ENCODE results near the gene VAV3. TPM values are rescaled to one million over a fixed set of nuclear protein-coding genes. Genes with fewer than 3 reads are reported as not detected.
A peak's percentile ranks its signal among the peaks of the same experiment; 100 is the strongest.

The VAV3 gene
- total RNA-seq, 1 donor, result 0.09 TPM

DNA sequence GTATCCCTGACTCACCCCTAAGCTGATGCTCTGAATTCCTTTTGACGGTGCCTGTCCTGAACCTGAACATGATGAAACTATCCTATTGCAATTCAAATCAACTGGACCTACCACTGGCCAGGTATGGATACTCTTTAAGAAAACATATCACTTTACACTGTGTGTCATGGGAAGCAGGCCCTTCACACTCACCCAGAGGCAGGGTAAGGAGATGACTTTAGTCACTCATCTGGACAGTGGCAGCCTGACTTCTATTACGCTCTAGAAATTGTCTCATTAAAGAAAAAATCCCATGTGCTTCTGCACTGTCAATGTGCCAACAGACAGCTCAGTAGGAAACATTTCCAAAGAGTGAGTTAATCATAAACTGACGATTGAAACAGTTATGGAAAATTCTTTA lies 94.3 kb downstream of the VAV3 start:
- peak; percentile 1 for DNase-seq (ENCODE audit: low read depth)
- no peak overlapping the region for H3K4me3 ChIP-seq (ENCODE audit: low read depth, low read length)
- TF ChIP-seq, protein P1, sequence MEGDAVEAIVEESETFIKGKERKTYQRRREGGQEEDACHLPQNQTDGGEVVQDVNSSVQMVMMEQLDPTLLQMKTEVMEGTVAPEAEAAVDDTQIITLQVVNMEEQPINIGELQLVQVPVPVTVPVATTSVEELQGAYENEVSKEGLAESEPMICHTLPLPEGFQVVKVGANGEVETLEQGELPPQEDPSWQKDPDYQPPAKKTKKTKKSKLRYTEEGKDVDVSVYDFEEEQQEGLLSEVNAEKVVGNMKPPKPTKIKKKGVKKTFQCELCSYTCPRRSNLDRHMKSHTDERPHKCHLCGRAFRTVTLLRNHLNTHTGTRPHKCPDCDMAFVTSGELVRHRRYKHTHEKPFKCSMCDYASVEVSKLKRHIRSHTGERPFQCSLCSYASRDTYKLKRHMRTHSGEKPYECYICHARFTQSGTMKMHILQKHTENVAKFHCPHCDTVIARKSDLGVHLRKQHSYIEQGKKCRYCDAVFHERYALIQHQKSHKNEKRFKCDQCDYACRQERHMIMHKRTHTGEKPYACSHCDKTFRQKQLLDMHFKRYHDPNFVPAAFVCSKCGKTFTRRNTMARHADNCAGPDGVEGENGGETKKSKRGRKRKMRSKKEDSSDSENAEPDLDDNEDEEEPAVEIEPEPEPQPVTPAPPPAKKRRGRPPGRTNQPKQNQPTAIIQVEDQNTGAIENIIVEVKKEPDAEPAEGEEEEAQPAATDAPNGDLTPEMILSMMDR (IDR thresholded peaks at IDR 0.05; ENCODE audit: insufficient read depth, low read length), result no peak

GRCh38 chr1:107867897-107868296 lies 97.1 kb downstream of the VAV3 start:
- DNase-seq (ENCODE audit: low read depth), result no peak
- TF ChIP-seq, protein P1 (IDR thresholded peaks at IDR 0.05; ENCODE audit: insufficient read depth, low read length), result no peak

DNA sequence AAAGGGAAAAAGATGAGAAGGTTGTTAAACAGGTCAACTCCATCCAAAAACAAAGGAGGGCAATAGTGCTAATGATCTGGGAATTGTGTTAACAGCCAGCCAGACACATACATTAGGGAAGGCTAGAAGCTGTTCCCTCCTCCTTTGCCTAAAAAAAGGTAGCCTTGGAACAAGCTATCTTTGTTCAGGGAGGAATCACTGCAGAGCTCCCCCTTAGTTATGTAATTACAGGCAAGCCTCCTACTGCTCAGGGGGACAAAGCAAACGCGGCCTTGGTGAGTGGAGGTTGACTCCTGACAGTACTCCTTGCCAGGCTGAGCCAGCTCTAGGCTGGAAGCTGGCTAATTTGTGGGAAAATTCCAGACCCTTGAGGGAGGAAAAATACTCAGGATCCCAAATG lies 97.6 kb downstream of the VAV3 start:
- TF ChIP-seq, protein P1 (IDR thresholded peaks at IDR 0.05; ENCODE audit: insufficient read depth, low read length), result no peak
- DNase-seq (ENCODE audit: low read depth), result no peak

More at GRCh38 chr1:107867897-107868296, 97.1 kb downstream of the VAV3 start:
- H3K4me3 ChIP-seq (ENCODE audit: low read depth, low read length), result no peak overlapping the region

DNA sequence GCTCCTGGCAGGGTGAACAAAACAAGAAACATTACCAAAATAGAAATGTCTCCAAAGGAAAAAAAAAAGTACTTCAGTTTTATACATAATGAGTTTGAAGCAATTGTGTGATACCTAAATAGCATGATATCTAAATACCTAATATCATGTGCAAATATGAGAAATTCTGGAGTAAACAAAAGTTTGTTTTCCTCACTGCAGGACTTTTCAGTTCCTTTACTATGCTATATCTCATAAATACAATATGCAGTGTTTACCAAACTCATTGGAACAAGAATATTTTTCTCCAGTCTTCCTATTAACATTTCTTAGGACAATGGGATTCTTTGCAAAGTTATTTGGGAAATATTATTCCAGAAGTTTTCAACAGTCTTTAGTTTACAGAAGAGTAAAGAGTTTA lies 98.1 kb downstream of the VAV3 start:
- H3K4me3 ChIP-seq (ENCODE audit: low read depth, low read length), result no peak overlapping the region
- TF ChIP-seq, protein P1 (IDR thresholded peaks at IDR 0.05; ENCODE audit: insufficient read depth, low read length), result no peak
- no peak for DNase-seq (ENCODE audit: low read depth)

More for the DNA sequence above, 97.6 kb downstream of the VAV3 start:
- H3K4me3 ChIP-seq (ENCODE audit: low read depth, low read length), result no peak overlapping the region

GRCh38 chr1:107865627-107866026 lies 99.4 kb downstream of the VAV3 start:
- no peak overlapping the region for H3K4me3 ChIP-seq (ENCODE audit: low read depth, low read length)
- TF ChIP-seq, protein P1 (IDR thresholded peaks at IDR 0.05; ENCODE audit: insufficient read depth, low read length), result no peak
- DNase-seq (ENCODE audit: low read depth), result no peak

DNA sequence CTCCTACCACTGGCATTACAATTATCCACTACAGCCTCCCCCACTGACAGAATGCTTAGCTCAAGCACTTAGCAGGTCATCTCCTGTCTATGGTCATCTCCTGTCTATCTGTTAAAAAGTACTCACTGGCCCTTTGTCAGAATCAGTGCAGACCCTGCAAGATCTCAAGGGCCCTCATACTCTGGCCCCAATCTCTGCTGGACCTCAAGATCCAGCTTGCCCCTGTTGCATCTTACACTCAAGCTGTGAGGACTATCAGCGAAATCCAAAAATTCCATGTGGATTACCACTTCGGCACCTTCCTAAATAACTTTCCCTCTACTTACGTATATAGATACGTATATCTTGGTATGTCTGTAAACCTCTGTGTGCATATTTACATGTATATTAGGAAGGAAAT lies 101.6 kb downstream of the VAV3 start:
- no peak overlapping the region for H3K4me3 ChIP-seq (ENCODE audit: low read depth, low read length)
- DNase-seq (ENCODE audit: low read depth), result no peak
- TF ChIP-seq, protein P1 (IDR thresholded peaks at IDR 0.05; ENCODE audit: insufficient read depth, low read length), result no peak

- DNase-seq (ENCODE audit: low read depth), result no peak
- no peak overlapping the region for H3K4me3 ChIP-seq (ENCODE audit: low read depth, low read length)
- TF ChIP-seq, protein P1 (IDR thresholded peaks at IDR 0.05; ENCODE audit: insufficient read depth, low read length), result no peak
Observed at GRCh38 chr1:107862064-107862463, 102.9 kb downstream of the VAV3 start.
